HG03066 (cell line): ENCODE measurements around the gene ZFHX3.
A peak's percentile ranks its signal among the peaks of the same experiment; 100 is the strongest.

Experiments used
- ATAC-seq: cut with Tn5 transposase; IDR thresholded peaks from one replicate; pipeline ENCODE4 v1.9.1; 2021; ENCODE audit warnings: low read depth; ENCODE audit not compliant: unreplicated experiment

Gene ZFHX3

GRCh38 chr16:72815348-72816318 lies 232.3 kb downstream of the ZFHX3 start:
- ATAC-seq, result peak; percentile 76

GRCh38 chr16:72814226-72814625 lies 233.7 kb downstream of the ZFHX3 start:
- no peak for ATAC-seq

DNA sequence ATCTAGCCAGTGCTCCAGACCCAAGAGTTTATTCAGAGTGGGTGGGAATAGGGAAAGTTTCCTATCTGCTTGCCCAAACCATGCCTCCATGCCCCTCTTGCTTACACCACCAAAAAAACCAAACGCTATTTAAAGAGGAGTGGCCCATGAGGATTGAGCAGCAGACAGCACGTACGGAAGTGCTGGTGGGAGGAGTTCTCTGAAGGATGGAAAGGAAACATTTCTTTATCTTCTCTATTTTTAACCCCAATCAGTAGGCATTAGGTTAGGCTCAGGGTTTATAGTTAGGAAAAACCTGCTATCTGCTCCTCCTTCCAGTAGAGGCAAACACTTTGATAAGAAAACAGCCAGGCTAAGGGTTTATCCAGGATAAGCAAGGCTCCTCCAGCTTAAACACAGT lies 235.3 kb downstream of the ZFHX3 start:
- no peak for ATAC-seq

- ATAC-seq, result no peak
Observed at GRCh38 chr16:72811876-72812275, 236.1 kb downstream of the ZFHX3 start.

- ATAC-seq, result no peak
Observed at GRCh38 chr16:72811188-72811720, 236.7 kb downstream of the ZFHX3 start.

DNA sequence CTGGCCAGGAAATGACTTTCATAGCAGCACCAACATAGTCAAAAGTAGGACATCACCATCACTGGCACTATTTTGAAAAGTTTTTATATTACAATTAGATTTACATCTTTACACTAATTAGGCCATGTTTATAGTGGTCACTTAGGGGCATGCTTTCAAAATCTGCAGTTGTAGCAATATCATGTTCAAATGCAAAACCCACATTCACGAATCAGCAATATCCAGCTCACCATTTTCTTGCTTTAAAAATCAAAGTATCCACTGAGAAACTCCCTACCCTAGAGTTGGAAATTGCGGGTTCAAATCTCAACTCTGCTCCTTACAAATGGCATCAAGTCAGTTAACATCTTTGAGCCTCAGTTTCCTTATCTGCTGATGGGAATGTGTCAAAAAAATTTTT lies 237.4 kb downstream of the ZFHX3 start:
- no peak for ATAC-seq

DNA sequence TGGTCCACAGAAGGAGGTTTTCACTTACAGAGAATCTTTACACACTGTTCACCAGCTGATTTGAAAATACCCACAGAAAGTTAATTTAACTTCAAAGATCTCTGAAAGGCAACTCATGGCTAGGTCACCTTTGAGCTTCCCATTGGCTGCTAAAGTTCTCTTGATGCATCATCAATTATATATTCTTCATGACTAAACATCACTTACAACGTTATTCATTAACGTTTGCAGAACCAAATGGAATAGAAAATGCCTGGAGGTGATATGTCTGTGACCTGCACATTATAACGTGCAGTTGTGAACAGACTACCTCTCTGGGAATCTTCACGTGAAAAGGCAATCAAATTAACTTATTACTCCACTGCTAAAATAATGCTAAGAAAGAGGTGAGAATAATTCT lies 238.5 kb downstream of the ZFHX3 start:
- no peak for ATAC-seq

DNA sequence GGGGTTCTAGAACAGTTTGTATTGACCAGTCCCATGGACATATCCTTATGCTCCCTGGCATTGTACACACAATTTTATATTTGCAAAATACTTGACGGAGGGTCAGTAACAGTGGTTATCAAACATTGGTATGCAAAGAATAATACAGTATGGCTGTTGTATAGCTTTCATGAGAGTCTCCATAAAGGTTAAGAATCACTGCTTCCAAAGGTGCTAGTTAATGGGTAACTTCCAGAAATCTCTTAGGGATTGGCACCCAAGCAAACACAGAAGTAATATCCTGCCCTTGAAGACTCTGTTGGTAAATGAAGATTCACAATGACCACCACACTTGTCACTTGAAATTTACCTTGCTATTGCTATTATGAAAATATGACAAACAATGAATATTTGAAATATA lies 239.2 kb downstream of the ZFHX3 start:
- ATAC-seq, result no peak

DNA sequence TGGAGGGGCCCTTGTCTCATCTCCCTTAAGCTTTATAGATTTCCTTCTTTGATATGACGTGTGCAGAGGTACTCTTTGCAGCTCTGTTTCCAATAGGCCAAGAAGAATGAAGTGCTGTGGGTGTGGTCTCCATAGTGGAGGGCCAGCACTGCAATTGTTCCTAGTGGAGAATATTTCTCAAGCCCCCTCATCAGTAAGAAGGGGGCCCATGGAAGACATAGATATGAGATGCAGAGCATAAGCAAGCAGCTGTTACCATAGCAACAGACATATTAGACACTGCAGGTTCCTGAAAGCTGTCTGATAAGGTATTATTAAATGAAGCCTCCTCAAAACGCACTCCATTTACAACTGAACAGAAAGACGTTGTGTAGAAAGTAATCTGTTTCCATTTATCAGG lies 240.7 kb downstream of the ZFHX3 start:
- ATAC-seq, result no peak

DNA sequence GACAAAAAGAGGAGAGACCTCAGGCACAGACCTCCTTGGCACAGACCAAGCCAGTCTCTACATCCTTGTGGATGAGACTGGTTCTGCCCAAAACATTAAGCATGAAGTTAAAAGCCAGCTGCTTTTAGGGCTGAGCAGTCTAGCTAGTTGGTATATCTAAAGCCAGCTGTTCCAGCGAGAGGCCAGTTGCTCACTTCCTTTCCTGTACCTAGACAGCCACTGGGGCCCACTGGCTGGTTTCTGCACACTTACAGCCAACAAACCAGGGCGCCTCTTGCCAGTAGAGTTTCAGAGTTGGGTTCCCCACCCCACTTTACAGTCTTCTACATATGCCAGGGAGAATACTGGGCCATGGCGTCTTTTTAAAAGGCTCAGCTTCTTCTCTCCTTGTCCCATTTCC lies 242.4 kb downstream of the ZFHX3 start:
- ATAC-seq, result no peak

- no peak for ATAC-seq
Observed at GRCh38 chr16:72800524-72801161, 247.3 kb downstream of the ZFHX3 start.

GRCh38 chr16:72798264-72798663 lies 249.7 kb downstream of the ZFHX3 start:
- ATAC-seq, result no peak

GRCh38 chr16:72797621-72798020 lies 250.3 kb downstream of the ZFHX3 start:
- ATAC-seq, result no peak

DNA sequence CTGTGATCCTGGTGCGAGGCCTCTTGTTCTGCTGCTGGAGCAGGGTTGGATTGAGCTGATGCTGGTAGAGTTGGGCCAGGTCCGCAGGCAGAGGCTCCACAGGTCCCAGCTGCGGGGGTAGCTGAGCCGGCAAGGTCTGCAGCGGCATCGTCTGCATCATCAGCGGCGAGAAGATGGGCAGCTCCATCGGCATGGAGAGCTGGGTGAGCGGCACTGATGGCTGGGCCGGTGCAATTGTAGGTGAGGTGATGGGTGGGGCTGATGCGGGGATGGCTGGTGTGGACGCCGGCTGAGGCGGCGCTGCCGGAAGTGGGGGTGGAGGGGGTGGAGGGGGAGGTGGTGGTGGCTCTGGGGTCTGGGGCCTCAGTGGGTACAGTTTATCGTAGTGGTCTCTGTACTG lies 251.7 kb downstream of the ZFHX3 start:
- ATAC-seq, result no peak

- ATAC-seq, result no peak
Observed at GRCh38 chr16:72794986-72795385, 252.9 kb downstream of the ZFHX3 start.

DNA sequence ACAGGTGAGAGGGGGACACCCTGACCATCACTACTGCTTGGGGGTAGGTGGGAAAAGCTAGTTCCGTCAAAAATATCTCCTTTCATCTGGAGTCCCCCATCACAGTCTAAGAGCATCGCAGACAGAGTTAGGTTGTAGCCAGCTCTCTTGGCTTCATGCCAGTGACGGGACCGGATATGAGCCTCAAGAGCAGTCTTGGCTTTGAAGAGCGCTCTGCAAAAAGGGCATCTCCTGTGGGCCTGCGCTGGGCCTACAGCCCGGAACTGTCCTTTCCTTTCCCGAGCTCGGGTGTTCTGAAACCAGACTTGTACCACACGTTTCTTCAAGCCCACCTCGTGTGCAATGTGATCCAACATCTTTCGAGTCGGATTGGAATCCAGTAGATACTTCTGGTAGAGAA lies 253.6 kb downstream of the ZFHX3 start:
- no peak for ATAC-seq

DNA sequence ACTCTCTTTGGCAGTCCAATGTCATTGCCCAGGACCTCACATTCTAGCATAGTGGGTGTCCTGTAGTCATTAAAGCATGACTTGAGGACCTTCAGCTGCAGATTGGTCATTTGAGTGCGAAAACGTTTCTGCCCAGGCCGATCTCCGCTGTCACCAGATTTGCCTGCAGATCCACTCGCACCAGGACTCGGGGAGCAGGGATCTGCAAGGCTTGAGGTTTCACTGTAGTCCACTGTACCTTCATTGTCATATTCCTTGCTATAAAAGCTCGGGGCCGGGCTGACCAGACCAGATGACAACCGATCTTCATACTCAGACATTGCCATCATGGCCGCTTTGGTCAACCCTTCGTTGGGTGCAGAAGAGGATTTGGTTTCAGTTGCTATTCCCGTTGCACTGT lies 254.2 kb downstream of the ZFHX3 start:
- ATAC-seq, result no peak

DNA sequence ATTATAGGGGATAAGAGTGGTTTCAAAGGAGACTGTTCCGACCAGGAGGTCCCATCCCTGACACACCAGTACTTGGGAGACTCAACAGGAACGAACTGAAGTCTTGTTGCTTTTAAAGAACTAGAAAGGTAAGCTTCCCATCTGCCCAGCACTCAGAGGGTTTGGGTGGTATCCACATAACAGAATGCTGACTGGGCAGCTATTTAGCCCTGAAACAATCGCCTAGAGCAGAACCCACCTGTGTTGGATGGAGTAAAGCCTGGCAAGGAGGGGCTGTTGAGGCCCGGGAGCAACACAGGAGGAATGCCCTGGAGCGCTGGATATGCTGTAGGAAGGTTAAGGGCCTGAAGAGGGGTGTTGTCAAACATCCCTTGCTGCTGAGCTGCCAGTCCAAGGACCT lies 254.9 kb downstream of the ZFHX3 start:
- no peak for ATAC-seq

DNA sequence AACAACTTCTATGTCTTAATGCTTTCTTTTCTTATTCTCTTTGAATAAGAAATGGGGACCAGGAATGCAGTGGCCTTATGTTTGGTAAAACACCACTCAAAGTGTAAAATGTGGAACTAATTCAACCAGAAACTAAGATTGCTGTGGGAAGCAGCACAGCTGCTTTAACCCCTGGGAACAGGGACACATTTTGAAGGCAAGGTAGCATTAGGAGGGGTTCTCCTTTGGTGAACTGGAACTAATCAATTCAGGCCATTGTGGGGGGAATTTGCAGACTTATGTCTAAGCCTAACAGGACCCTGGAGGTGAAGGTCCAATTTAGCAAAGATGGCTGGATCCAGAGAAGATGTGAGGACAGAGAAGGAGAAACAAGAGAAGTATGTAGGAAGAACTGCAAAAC lies 256.1 kb downstream of the ZFHX3 start:
- no peak for ATAC-seq

DNA sequence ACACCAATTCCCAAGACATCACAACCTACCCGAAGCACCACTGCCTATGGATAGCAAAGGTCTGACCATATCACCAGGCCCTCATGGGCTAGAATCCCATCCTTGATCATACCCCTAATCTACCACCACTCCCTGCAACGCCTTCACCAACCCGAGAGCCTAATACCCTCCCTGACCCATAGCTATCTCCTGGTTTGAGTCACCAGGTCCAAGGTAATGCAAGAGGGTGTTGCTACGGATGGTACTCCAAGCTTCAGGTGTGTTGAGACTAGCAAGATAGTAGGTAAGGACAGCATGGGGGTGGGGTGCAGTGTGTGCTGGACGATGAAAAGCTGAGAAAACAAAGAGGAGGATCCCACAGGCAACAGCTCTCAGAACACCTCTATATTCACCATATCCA lies 258.0 kb downstream of the ZFHX3 start:
- ATAC-seq, result no peak

GRCh38 chr16:72789465-72789864 lies 258.5 kb downstream of the ZFHX3 start:
- no peak for ATAC-seq
